NCI-H1694 (cell line): ENCODE results near the gene CCDC170.
"Not testable (repeated sequence)": the region's sequence is repeated elsewhere in the genome, so short reads cannot be mapped to it uniquely, and the experiment has no call there.

Source experiments
- DNase-seq: peaks from one replicate; lab custom pipeline; 2025; lab: John Stamatoyannopoulos, UW

Gene CCDC170

GRCh38 chr6:151494235-151494935, 568 bp downstream of the CCDC170 start:
- no peak for DNase-seq

- DNase-seq, result no peak
Observed at GRCh38 chr6:151494936-151495320, 1.1 kb downstream of the CCDC170 start.

- DNase-seq, result no peak
Observed at GRCh38 chr6:151495380-151495779, 1.6 kb downstream of the CCDC170 start.

GRCh38 chr6:151497905-151498304, 4.1 kb downstream of the CCDC170 start:
- DNase-seq, result no peak

GRCh38 chr6:151498327-151498726, 4.5 kb downstream of the CCDC170 start:
- DNase-seq, result no peak

- DNase-seq, result no peak
Observed at GRCh38 chr6:151499551-151499950, 5.7 kb downstream of the CCDC170 start.

GRCh38 chr6:151501511-151502136, 7.8 kb downstream of the CCDC170 start:
- no peak for DNase-seq

GRCh38 chr6:151502499-151502898, 8.7 kb downstream of the CCDC170 start:
- no peak for DNase-seq

GRCh38 chr6:151506761-151507160, 12.9 kb downstream of the CCDC170 start:
- no peak for DNase-seq

- no peak for DNase-seq
Observed at GRCh38 chr6:151509048-151509447, 15.2 kb downstream of the CCDC170 start.

GRCh38 chr6:151512481-151512880, 18.7 kb downstream of the CCDC170 start:
- DNase-seq, result no peak

- no peak for DNase-seq
Observed at GRCh38 chr6:151514000-151514730, 20.3 kb downstream of the CCDC170 start.

- not testable (repeated sequence) for DNase-seq
Observed at GRCh38 chr6:151518992-151519391, 25.2 kb downstream of the CCDC170 start.

- no peak for DNase-seq
Observed at GRCh38 chr6:151523034-151523433, 29.2 kb downstream of the CCDC170 start.

GRCh38 chr6:151524059-151524458, 30.2 kb downstream of the CCDC170 start:
- DNase-seq, result no peak

GRCh38 chr6:151534576-151534975, 40.8 kb downstream of the CCDC170 start:
- DNase-seq, result no peak

- no peak for DNase-seq
Observed at GRCh38 chr6:151535476-151536187, 41.8 kb downstream of the CCDC170 start.

- DNase-seq, result no peak
Observed at GRCh38 chr6:151536188-151536479, 42.3 kb downstream of the CCDC170 start.

- DNase-seq, result no peak
Observed at GRCh38 chr6:151537556-151537955, 43.7 kb downstream of the CCDC170 start.

- DNase-seq, result no peak
Observed at GRCh38 chr6:151539506-151540268, 45.9 kb downstream of the CCDC170 start.

- DNase-seq, result no peak
Observed at GRCh38 chr6:151544453-151544852, 50.6 kb downstream of the CCDC170 start.

- not testable (repeated sequence) for DNase-seq
Observed at GRCh38 chr6:151544884-151545283, 51.1 kb downstream of the CCDC170 start.
